ENCODE data around the gene COL4A2. TPM values are rescaled to one million over a fixed set of nuclear protein-coding genes. Genes with fewer than 3 reads are reported as not detected.

Gene COL4A2
- total RNA-seq, 2 experiments from 2014 or later = not detected

Small RNAs within 50 kb of the gene (microRNA-seq; reads per million reads assigned to microRNA genes)
- gene MIR8073 = not detected

Other genes starting within 250 kb of the COL4A2 start
- gene COL4A1, start 127 bp upstream of the COL4A2 start, total RNA-seq = not detected

Data from activated CD8-positive, alpha-beta memory T cell treated with anti-CD3 and anti-CD28 coated beads, Interleukin-2, amount 10 ng/mL, durations not matched to agents 7 days and 5 days (primary cell).